ENCODE results near the gene GABRR2.

DNA sequence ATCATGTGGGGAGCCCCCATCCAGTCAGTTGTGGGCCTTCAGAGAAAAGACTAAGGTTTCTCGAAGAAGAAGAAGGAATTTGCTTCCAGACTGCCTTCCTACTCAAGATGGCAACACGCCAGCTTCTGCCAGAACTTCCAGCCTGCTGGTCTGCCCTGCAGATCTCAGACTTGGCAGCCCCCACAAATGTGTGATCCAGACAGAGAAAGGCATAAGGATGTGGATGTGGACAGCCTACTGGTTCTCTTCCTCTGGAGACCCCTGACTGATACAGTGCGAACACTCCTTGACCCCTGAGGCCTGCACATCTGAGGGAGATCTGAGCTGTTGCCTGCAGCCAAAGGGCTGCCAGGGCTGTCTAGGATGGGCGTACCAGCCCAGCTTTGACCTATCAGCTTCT lies 106.5 kb downstream of the GABRR2 start:
- TF ChIP-seq CTCF (IDR thresholded peaks at IDR 0.05) (no peak), POLR2A (IDR thresholded peaks at IDR 0.05) (no peak), POLR2AphosphoS5 (IDR thresholded peaks at IDR 0.05) (no peak), EP300 (IDR thresholded peaks at IDR 0.05) (no peak)
